Right lung (tissue), 10 donors: ENCODE measurements around the gene LRRC17. TPM values are rescaled to one million over a fixed set of nuclear protein-coding genes. Genes with fewer than 3 reads are reported as not detected.

ENCODE experiments used
- DNase-seq, 2 donors: peaks; one replicate each; pipeline ENCODE4 v3.0.0-alpha.2; 2013
- long read RNA-seq, 8 donors: transcript quantifications; one replicate each; lab custom pipeline, GENCODE V29; 2026
- polyA plus RNA-seq, 5 donors: library from polyadenylated mRNA; unstranded; fragments of 120-200 nt; gene quantifications; one replicate each; pipeline versions ENCODE4 v1.2.1 to v1.2.3, GENCODE V29; 2013; ENCODE audit warnings: inconsistent platforms in 1 of 5, low replicate concordance in 1 of 5; ENCODE audit not compliant: insufficient read length in 5 of 5, insufficient read depth in 1 of 5

The LRRC17 gene, protein sequence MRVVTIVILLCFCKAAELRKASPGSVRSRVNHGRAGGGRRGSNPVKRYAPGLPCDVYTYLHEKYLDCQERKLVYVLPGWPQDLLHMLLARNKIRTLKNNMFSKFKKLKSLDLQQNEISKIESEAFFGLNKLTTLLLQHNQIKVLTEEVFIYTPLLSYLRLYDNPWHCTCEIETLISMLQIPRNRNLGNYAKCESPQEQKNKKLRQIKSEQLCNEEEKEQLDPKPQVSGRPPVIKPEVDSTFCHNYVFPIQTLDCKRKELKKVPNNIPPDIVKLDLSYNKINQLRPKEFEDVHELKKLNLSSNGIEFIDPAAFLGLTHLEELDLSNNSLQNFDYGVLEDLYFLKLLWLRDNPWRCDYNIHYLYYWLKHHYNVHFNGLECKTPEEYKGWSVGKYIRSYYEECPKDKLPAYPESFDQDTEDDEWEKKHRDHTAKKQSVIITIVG
- polyA plus RNA-seq, result 100 to 1,000 TPM; 176 to 286 (median 232) TPM
- long read RNA-seq, donor 1, transcript LRRC17-202 (4 exons, 1,963 nt), result major isoform, 43 of 95 reads
- long read RNA-seq, donor 1, partial matches to known transcripts, result 45 of 95 reads
- long read RNA-seq, donor 1, other reads (novel, unspliced or antisense), result 5 of 95 reads
- long read RNA-seq, donor 2, transcript LRRC17-201 (5 exons, 2,002 nt), result minor isoform, 6 of 49 reads
- long read RNA-seq, donor 2, transcript LRRC17-202 (4 exons, 1,963 nt), result major isoform, 27 of 49 reads
- long read RNA-seq, donor 2, partial matches to known transcripts, result 15 of 49 reads
- long read RNA-seq, donor 2, other reads (novel, unspliced or antisense), result 0 of 49 reads
- long read RNA-seq, donor 3, transcript LRRC17-201 (5 exons, 2,002 nt), result minor isoform, 6 of 50 reads
- long read RNA-seq, donor 3, transcript LRRC17-202 (4 exons, 1,963 nt), result major isoform, 22 of 50 reads
- long read RNA-seq, donor 3, partial matches to known transcripts, result 21 of 50 reads
- long read RNA-seq, donor 3, other reads (novel, unspliced or antisense), result 0 of 50 reads
- long read RNA-seq, donor 4, transcript LRRC17-202 (4 exons, 1,963 nt), result major isoform, 17 of 134 reads
- long read RNA-seq, donor 4, partial matches to known transcripts, result 116 of 134 reads
- long read RNA-seq, donor 4, other reads (novel, unspliced or antisense), result 0 of 134 reads
- long read RNA-seq, donor 5, transcript LRRC17-202 (4 exons, 1,963 nt), result major isoform, 56 of 96 reads
- long read RNA-seq, donor 5, transcript LRRC17-201 (5 exons, 2,002 nt), result minor isoform, 6 of 96 reads
- long read RNA-seq, donor 5, partial matches to known transcripts, result 33 of 96 reads
- long read RNA-seq, donor 5, other reads (novel, unspliced or antisense), result 0 of 96 reads
- long read RNA-seq, donor 6, transcript LRRC17-202 (4 exons, 1,963 nt), result major isoform, 30 of 72 reads
- long read RNA-seq, donor 6, partial matches to known transcripts, result 38 of 72 reads
- long read RNA-seq, donor 6, other reads (novel, unspliced or antisense), result 0 of 72 reads
- long read RNA-seq, donor 7, transcript LRRC17-202 (4 exons, 1,963 nt), result major isoform, 27 of 45 reads
- long read RNA-seq, donor 7, partial matches to known transcripts, result 12 of 45 reads
- long read RNA-seq, donor 7, other reads (novel, unspliced or antisense), result 0 of 45 reads
- long read RNA-seq, donor 8, transcript LRRC17-202 (4 exons, 1,963 nt), result major isoform, 15 of 32 reads
- long read RNA-seq, donor 8, partial matches to known transcripts, result 15 of 32 reads
- long read RNA-seq, donor 8, other reads (novel, unspliced or antisense), result 0 of 32 reads

DNA sequence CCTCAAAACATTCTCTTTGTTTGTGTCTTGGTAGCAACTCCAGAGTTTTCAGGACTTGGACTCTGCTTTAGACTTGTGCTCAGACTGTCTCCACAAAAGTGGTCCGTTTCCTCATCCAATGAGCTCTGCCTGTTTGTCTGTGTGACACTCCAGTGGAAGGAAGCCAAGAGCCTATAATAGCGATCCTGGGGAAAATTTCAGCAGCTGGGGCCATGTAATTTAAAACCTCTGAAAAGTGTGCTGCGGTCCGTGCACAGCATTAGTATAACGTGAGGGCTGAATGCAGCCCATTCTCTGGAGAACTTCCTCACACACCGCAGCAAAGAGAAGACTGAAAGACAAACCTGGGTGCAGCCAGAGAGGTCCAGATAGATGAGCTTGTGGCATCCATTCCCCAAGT lies at the start of gene LRRC17:
Gene LRRC17 (plus strand): TSS at position 259 of the 400 bp plus-strand sequence. CDS start 20,914 bp downstream, outside the sequence.
- DNase-seq, result peak; percentile 88 to 93

DNA sequence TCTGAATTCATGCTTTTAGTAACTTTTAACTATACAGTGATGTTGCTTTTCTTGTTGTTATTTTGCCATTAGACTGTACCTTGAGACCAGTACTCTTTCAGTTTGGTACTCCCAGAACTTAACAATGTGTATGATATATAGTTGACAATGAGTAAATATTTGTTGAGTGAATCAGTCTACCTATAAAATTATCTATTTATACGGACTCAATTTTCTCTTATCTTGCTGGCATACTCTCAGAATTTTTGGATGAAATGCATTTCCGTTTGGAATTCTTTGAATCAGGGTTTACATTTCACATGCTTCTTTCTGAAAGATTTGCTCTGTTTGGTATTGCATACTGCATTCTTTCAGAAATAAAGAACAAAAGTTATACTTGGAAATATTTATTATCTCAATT lies 47.8 kb upstream of the LRRC17 start:
- no peak for DNase-seq

DNA sequence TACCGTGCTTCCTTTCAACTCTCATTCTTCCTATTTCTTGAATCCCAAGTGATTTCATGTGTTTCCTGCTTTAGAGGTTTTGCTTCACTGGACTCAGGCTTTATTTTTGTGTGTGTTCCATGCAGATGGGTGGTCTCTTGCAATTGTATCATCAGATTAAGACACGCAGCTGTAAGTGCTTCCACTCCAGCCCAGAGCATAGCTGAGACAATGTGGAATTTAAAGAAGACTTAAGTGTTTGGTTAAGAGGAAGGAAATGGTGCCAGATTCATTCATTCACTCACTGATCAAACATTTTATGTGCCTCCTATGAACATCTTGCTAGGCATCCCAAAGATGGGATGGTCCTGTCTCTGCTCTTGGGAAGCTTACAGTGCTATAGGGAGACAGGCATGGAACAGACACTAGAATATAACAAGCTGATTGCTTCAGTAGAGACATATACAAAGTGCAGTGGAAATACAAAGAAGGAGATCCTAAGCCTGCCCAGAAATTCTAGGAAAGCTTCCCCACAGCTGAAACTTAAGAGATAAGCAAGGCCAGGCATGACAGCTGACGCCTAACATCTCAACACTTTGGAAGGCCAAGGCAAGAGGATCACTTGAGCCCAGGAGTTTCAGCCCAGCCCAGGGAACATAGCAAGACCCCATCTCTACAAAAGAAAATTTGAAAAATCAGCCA lies 46.1 kb upstream of the LRRC17 start:
- DNase-seq, result peak; percentile 31 to 35

DNA sequence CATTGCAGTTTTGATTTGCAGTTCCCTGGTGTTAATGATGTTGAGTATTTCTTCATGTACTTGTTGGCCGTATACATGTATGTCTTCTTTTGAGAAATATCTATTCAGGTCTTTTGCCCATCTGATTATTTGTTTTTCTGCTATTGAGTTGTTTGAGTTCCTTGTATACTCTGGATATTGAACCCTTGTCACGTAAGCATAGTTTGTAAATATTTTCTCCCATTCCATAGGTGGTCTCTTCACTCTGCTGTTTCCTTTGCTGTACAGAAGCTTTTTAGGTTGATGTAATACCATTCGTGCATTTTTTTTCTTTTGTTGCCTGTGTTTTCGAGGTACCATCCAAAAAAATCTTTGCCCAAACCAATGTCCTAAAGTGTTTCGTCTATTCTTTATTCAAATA lies 43.6 kb upstream of the LRRC17 start:
- DNase-seq, result no peak

DNA sequence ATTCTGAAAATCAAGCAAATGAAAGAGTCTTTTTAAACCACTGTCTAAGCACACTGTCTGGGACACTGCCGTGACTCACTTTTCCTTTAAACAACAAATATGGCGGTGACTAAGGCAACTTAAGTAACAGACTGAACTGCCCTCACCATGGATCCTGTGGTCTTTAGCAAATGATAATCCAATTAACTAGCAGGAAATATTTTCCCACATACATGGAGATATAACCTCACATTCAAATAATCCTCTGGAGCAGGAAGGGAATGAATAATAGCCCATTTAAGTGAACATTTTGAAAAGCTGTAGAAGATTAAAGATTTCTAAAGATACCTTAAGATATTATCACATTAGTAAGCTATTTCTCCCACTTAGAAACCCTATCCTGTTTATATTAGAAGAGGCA lies 40.3 kb upstream of the LRRC17 start:
- DNase-seq, result no peak

DNA sequence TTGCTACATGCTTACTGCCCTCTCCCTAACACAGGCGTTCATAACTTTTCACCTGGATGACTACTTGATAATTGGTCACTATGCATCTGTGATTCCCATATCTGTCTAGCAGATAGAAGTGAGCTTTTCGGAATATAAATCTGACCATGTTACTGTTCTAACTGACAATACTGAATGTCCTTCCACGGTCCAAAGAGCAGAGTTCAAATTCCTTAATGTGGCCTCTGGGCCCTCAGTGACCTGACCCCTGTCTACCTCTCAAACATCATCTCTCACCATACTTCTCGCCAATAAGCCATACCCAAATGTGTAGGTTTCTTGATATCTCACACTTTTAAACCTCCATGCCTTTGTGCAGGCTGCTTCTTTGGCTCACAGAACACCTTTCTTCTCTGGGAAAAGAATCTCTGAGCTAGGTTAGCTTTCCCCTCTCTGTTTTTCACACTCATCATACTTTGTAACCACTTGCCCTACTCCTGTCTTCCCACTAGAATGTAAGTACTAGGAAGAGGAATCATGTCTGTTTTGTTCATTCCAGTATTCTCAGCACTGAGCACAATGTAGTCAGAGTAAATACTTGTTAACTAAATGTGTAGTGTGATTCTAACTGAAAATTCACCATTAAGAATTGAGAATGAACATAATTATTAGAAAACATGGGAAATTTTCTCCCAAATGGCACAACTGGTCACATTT lies 39.2 kb upstream of the LRRC17 start:
- no peak for DNase-seq

DNA sequence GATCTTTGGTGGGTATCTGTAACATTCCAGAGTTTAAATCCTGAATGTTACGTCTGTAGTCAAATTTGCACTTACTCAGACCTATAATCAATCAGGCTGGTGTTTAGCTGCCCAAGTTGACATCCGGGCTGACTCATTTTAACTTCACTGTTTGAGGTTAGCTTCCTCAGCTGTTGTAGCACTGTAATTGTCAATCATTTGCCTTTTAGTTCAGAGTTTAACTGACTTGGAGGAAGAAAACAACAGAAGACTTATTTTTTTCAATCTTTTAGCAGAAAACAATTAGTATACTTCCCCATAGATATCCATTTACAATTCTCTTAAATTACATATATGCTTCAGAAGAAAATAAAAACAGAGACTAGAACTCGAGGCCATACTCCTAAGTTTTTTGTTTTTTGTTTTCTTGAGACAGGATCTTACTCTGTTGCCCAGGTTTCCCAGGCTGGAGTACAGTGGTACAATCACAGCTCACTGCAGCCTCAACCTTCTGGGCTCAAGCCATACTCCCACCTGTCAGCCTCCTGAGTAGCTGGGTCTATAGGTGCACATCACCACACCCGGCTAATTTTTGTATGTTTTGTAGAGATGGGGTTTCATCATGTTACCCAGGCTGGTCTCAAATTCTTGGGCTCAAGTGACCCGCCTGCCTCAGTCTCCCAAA lies 38.5 kb upstream of the LRRC17 start:
- DNase-seq, result no peak

DNA sequence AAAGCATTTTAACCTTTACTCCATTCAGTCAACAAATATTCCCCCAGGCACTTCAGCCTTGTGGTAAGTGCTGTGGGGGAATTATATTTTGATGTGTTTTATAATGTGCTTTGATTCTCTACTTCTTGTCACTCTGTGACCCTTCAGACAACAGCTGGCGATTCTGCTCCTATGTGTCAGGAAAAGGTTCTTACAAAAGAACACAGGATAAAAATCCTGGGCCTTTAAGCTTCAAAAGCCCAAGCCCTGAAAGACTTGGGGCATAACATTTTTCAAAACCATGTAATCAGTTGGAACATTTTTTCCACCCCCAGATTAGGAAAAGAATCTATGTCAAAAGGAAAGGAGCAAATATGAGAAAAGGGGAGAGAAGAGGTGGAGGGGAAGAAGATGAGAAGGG lies 37.8 kb upstream of the LRRC17 start:
- no peak for DNase-seq

DNA sequence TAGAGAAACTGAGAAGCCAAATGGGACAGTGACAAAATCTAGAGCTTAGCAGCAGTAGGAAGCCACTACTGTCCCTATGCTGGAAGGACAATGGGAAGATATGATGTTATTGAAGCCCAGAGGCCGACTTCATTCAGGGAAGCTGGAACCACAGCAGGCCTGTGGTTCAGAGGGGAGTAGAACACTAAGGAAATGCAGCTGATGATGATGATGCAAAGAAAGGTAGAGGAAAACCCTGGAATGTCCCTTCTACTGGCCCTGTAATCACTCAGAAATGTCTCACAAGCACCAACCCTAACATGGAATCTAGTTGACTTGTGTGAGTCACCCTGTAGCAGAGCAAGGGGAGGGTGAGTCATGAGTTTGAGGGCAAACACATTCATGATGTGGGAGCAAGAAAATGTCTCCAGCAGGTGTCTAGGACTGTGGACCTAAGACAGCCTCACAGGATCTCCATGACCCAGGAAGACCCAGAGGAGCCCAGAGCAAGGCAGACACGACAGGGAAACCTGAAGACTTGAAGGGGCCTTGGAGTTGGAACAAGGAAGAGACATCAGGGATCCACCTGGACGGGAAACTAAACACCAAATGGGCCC lies 37.0 kb upstream of the LRRC17 start:
- DNase-seq, result no peak

DNA sequence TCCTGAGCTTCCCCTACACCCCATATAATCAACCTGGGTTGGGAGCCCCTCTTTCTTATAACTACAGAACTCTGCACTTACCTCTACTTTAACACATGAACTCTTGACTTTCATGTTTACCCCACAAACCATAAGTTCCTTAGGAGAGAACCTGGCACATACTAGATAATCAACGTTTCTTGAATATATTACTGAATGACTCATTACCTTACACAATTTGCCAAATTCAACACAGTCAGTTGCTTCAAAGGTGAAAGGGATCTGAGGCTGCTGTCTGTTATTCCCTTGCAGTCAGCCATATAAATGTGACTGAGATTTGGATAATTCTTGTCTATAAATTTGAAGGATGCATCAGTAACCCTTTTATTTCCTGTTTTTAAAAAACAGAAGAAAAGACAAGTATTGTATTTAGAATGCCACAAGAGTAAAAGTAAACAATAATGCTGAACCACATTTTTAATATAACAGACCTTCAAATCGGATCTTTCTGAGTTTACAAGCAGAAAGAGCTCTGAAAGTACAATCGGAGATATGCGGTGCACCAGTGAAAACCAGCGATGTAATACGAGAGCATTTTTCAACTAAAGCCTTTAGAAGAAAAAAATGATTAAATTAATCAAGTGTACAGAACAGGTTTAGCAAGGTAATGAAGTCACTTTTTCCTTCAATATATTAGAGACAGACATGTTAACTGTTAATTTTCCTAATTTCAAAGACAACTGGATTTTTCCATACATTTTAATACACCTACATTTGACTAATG lies 29.5 kb upstream of the LRRC17 start:
- DNase-seq, result no peak

DNA sequence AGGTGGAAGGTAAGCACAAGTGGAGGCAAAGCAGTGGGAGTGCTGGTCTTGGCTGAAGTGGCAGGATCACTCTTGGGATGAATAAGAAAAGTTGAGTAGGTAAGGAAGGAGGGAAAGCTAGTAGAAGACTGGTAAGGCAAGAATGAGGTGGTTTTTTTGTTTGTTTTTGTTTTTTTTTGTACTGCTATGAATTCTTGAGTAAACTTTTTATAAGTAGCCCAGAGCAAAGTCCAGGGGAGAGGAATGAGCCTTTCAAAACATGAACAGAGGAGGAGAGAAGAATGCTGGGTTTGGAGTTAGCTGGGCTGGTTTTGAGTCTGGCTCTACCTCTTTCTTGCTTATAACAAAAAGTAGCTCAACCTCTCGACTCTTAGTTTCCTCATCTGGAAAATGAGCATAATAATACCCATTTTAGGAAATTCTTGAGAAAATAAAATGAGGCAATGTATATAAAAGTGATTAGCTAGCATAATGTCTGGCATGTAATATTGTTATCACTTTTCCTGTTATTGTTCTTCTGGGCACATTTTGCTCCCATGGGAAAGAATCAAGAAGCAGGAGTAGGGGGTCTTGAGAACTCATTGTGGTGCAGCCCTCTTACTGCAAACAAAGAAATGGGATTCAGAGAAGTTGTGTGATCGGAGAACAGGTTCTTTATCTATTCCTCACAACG lies 24.1 kb upstream of the LRRC17 start:
- no peak for DNase-seq

DNA sequence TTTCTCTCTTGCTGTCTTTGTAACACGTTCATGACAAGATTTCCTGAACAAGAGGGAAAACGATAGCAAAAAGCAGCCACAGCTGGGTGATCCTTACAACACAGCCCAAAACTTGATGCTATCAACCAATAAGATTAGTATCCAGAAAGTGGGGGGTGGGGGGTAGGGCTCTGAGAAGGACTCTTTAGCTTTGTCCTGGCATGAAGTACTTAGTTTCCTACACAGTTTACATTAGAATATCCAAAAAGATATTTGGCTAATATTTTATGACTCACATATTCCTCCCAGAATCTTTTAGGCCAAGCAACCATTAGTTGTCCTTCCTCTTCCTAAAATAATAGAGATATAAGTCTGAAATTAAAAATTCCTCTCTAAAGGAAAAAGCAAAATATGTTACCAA lies 22.9 kb upstream of the LRRC17 start:
- DNase-seq, result peak; percentile 71 to 72

DNA sequence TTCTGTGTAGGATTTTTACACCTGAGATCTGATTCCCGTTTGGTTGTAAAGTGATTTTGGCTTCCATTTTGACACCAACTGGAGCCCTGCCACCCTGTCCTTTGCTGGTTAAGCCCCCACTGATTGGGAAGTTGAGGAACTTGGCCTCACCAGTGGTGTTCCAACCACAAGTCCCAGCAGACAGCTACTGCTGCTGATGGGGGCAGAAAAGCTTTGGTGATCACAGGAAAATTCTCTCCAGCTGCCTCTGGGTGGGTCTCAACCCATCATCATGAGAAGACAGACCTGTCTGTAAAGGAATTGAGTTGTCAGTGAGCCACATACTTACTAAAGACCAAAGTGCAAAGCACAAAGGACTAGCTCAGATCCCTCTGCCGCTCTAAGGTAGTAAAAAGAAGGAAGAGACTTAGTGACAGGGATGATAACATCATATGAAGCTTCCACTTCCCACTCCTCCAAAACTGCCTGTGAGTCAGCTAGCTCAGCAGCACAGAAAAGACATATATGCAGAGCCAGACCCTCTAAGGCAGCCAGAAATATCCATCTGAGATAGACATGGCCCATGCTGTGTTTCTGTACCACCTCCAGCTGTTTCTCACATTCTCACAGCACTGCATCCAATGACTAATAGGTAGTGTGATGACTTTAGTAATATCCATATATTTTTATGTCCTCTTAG lies 22.4 kb upstream of the LRRC17 start:
- peak; percentile 88 to 92 for DNase-seq

DNA sequence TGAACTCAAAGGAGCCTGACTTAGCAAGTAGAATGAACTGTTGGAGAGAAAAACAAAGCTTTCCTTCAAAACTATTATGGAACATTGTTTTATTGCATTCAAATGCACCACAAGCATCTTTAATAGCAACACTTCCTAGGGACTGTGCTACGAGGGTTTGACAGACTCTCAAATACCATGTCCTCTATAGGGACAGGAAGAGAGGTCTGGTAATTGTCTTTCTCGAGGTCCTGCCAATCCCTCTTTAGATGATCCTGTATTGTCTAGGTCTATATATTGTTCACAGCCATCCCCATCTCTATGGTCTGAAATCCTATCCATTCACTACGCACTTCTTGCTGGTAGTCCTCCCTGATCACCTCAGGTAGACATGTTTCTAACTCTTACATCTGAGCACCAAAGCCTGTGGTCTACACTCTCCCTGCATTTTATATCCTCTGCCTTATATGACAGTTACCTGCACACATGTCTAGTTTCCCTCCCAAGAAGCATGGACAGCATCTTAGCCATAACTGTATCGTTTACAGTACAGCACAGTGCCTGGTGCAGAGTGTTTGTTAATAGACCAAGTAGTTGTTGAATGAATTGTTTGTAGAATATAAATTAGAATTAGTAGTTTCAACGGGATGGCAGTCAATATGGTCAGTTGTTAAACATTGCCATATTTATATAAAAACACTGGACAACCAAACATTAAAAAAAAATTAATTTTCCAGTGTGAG lies 21.7 kb upstream of the LRRC17 start:
- DNase-seq, result no peak

DNA sequence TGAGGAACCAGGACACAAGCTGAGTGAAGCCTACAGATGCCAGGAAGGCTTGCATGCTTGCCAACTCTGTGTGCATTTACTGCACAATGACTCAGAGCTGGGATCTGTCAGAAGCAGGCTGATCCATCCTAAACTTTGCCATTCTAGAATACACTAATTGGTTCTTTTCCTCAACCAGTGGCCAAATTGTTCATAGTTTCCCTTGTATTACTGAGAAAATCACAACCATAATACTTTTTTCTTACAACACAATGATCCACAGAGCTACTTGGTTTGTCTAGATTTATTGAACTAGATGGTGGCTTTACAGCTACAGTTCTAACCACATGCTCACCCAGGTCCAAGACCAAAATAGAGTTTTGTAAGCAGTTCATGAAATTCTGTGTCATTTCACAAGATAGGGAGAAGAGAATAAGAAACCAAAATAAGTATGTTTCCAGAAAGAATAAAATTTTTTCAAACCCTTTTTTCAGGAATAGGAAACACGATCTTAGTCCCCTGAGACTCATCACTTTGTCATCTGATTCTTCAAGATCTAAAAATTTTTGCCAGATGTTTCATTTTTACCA lies 21.0 kb upstream of the LRRC17 start:
- DNase-seq, result peak; percentile 46 to 55
